Measurements from ENCODE around the gene NLGN4Y.

NLGN4Y gene

DNA sequence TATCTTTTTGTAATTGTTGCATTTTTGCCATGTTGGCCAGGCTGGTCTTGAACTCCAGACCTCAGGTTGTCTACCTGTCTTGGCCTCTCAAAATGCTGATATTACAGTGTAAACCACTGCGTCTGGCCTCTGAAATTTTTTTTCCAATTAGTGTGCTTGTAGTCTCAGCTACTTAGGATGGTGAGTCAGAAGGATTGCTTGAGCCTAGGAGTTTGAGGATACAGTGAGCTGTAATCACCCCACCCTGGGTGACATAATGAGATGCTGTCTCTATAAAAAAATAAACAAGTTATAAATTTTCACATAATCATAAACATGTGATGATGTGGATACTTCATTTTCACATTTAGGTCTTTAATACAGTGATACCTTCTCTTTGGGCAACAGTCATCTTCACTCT is 154.9 kb downstream of the NLGN4Y start:
- peak; percentile 41 for DNase-seq

DNA sequence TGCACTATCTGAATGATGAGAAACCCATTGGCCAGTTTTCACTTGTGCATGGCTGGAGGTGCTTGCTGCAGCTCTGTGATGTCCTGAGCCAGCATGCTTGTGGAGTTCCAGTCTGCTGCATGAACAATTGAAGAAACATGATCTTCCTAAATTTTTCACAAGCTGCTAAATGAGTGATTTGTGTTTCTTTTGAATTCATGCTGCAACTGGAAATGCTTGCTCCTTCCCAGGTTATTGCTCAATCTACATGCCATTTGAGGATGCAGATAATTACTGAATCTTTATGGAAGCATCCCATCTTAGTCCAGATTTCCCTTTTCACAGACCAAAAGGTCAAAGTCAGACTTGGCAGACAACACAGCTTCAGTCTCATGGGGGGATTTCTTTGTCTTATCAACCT is 170.2 kb downstream of the NLGN4Y start:
- peak; percentile 63 for DNase-seq

DNA sequence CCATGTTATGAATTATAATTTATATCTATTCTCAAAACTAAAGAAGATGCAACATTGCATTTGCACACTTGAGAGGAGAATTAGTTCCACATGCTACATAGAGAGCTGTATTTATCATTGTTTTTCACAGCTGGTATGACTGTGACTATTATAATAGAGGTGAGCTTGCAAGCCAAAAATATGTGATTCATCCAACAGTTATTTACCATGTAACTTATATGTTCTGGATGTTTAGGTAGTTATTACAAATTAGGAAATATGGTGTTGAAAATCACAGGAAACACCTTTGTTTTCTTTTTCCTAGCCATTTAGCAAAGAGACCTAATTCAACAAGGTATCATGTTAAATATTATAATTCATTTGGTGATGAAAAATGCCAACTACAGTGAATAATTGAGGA is 183.8 kb downstream of the NLGN4Y start:
- DNase-seq, result no peak

- peak; percentile 4 for DNase-seq
These were observed 217.3 kb downstream of the NLGN4Y start for GRCh38 chrY:14741596-14741995.

DNA sequence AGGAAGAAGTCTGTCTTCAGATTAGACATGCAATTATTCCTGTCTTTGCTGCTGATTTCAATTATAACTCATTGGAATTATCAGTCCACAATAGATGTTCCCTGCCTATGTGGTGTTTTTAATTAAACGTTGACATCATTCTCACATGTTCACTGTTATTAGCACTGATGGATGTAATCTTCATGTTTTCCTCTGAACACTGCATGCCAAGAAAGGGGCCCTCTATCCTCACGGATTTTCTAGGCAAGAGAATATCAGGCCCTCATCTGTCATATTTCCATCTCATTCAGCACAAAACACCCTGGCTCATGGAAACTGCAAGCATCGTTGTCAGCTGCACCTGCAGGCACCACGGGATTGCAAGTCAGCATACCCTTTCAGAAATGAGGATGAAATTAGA is 224.0 kb downstream of the NLGN4Y start:
- DNase-seq, result no peak

DNA sequence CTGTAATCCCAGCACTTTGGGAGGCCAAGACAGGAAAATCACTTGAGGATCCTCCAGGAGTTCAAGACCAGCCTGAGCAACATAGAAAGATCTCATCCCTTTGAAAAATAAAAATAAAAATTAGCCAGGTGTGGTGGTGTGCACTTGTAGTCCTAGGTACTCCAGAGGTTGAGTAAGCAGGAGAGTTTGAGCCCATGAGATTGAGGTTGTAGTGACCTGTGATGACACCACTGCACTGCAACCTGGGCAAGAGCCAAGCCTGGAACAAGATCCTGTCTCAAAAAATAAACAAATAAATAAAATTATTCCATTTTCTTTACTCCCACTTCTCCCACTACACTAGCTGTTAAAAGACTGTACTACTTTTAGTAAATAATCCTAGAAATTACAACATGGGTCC is 231.2 kb downstream of the NLGN4Y start:
- no peak for DNase-seq

- no peak for DNase-seq
These were observed 238.6 kb downstream of the NLGN4Y start for GRCh38 chrY:14762903-14763302.

- no peak for DNase-seq
These were observed 239.3 kb downstream of the NLGN4Y start for GRCh38 chrY:14763600-14763999.

- no peak for DNase-seq
These were observed 253.9 kb downstream of the NLGN4Y start for GRCh38 chrY:14778208-14778607.

DNA sequence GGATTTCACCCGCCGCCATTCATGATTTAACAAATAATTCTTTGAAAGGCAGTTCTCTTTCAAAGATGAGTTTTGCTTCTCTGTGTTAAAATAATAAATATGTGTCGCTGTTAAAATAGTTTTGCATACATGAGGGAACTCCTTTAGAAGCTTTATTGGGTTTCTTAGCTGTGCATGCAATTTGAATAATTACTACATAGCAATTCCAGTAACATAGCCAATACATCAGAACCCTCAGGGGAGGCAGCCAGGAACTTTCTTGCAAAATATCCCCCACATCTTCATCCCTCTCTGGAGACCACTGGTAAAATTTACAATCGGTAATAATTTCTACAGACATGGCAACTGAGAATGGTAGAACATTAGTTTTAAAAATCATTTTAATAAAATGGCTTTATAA is 268.8 kb downstream of the NLGN4Y start:
- no peak for DNase-seq

- no peak for DNase-seq
These were observed 269.3 kb downstream of the NLGN4Y start for GRCh38 chrY:14793674-14794073.

DNA sequence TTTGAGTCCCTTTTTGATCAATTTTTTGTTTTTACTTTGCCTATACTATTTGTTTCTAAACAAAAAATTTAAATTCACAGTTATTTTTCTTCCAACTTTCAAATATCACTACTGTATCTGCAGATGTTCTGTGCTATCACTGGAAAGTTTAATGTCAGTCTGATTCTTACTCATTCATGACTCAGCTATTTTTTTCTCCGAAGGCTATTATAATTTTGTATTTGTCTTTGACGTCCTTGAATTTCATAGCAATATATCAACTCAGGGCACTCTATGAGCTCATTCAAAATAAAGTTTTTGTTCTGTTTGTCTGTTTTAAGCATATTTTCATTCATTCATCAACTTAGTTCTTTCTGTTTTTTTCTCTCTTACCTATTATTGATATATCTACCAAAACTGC is 273.7 kb downstream of the NLGN4Y start:
- peak; percentile 28 for DNase-seq

DNA sequence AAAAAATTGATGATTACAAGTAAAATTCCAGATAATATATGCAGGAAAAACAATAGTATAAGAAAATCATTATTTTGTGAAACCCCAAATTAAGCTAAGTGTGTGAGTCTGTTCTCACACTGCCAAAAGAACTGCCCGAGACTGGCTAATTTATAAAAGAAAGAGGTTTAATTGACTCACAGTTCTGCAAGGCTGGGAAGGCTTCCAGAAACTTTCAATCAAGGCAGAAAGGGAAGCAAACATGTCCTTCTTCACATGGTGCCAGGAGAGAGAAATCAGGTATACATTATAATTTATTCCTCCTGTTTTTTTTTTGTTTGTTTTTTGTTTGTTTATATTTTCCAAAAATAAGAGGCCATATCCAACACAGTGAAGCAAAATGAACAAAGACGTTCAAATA is 276.8 kb downstream of the NLGN4Y start:
- no peak for DNase-seq

DNA sequence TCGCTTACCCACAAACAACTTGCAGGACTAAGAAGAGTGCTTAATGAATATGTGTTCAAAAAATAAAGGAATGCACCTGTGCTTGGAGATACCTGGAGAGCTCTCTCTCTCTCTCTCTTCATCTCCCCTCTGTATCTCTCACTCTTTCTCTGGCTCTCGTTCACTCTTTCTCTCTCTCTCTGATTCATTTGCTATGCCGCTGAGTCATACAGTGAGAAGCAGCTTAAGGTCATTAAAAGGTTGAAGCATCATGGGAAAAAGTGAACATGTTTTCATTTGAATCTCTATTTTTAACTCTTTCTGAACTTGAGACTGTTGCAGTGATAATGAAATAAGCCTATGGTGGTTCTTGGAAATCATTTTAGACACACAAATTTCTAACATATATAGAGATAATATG is 277.8 kb downstream of the NLGN4Y start:
- peak; percentile 61 for DNase-seq

GRCh38 chrY:14804041-14804440 is 279.7 kb downstream of the NLGN4Y start:
- DNase-seq, result peak; percentile 75

DNA sequence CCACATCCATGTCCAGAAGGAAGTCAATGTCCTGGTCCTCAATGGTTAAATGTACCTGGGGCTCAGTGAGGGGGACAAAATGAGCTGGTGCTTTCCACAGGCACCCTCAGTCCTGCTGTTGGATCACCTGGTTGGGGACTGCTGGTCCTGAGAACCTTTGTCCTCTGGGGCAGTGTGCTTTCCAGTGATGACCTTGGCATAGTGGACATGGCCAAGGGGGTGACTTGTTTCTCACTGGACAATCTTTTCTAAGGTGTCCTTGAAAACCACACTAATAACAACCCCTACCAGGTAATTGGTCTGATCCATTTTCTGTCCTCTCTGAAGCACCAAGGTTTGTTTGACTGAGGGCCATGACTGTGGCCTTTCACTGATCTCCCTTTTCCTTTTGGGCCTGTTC is 294.1 kb downstream of the NLGN4Y start:
- DNase-seq, result no peak

DNA sequence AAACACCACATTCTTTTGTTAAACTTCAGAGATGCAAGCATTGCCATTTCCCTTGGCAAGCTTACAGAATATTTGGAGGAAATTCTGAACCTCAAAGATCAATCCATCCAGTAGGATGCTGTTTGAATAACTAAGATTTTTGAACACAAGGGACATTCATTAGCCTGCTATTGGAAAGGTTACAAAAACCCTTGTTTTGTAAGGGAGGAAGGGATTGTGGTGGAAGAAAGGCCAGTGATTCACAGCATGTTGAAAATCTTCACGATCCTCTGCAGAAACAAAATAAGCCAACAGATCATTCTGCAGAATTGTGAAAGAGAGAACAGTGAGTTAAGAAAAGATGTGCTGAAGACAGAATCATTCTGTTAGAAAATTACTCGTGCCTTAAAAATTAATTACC is 297.9 kb downstream of the NLGN4Y start:
- DNase-seq, result peak; percentile 90

GRCh38 chrY:14822906-14823305 is 298.6 kb downstream of the NLGN4Y start:
- DNase-seq, result peak; percentile 55

DNA sequence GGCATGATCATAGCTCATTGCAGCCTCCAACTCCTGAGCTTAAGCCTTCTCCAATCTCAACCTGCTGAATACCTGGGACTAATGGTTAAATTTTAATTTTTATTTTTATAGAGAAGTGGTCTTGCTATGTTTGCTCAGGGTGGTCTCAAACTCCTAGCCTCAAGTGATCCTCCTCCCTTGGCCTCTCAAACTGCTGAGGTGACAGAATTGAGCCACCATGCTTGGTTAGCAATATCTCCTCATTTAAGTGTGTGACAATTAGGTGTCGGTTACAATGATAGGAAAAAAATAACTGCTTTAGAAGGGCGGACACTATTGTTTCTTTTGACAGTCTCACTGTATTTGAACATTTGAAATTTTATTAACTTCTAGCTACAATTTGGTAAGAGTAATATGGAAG is 300.3 kb downstream of the NLGN4Y start:
- DNase-seq, result no peak

GRCh38 chrY:14825728-14826127 is 301.4 kb downstream of the NLGN4Y start:
- DNase-seq, result no peak

GRCh38 chrY:14828531-14828930 is 304.2 kb downstream of the NLGN4Y start:
- DNase-seq, result peak; percentile 83

DNA sequence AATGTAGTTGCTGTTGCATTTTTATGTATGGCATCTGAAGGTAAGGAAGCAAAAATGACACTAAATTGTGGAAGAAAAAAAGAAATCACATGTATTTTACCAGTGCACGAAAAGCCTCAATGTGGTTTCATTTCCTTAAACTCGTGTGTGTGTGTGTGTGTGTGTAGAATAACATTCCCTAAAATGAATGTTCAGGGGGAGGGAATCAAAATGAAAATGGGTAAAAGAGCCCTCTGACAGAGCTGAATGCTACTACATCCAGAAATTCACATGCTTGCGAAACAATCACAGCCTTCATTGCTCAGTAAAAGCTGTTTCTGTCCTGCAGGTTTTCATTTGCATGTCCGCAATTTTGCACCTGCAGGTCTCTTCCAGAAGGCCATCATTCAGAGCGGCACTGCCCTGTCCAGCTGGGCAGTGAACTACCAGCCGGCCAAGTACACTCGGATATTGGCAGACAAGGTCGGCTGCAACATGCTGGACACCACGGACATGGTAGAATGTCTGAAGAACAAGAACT is 305.1 kb downstream of the NLGN4Y start:
- peak; percentile 44 for DNase-seq

DNA sequence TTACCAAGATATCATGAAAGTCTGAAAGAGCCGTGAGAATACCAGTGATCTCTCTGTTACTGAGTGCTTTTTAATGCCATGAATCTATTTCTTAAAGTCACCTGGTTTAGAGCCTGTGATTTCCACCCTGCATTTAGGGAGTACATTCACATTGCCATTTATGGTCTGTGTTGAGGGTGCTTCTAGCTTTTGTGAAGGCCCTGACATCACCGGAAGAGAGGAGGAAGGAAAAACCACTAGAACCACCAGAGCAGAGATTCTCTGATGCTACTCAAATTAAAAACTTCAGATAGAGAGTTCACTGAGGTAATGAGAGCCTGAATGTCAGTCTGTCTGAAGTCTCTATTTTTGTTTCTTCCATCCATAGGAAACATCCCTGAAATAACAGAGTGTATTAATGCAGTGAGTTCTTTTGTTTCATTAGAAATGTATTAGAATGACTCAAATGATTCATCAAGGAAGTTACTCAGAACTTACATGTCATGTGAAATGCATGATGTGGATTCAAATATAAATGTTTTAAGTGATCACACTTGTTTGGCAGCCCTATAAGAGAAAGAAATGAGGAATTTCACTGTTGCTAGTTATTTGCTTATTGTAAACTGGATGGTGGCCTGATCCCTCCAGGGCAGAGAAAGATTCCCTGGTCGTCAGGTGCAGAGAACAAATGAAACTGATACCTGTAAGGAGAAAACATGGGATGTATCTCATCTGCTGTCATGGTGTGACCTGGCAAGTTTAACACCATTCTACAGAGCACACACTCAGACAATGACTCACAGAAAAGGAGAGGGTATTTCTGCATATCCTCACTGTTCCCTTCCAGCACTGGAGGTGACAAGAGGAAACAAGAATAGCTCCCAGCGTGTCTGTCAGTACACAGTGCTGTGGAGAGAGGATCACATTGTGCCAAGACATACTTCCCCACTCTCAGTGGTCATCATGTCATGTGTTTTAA is 310.1 kb downstream of the NLGN4Y start:
- peak; percentile 75 for DNase-seq

DNA sequence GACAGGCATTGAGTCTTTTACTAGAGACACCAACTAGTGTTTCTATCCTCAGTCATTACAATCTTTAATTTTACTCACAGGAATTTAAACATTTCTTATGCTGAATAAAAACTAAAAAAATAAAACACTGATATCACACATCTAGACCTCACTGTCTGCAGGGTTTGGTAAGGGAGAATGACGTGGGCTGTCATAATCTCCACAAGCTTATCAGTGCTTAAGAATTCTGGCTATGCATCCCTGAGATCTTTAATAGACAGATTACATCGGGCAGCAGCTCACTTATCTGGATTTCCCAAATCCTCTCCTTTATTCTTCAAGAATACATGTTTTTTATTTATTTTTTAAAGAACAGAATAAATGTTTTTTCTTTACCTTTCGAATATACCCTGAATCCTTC is 313.1 kb downstream of the NLGN4Y start:
- DNase-seq, result no peak

GRCh38 chrY:14850734-14851133 is 326.4 kb downstream of the NLGN4Y start:
- DNase-seq, result peak; percentile 27

Measured in fibroblast of skin of right quadriceps (primary cell).